ENCODE measurements around the gene HDAC9.

Gene HDAC9

GRCh38 chr7:18529239-18529638 lies 33.7 kb downstream of the HDAC9 start (continued):
- TF ChIP-seq ZNF169 (tag by site-specific recombination; IDR thresholded peaks at IDR 0.05) (no peak), ZNF645 (tag by site-specific recombination; IDR thresholded peaks at IDR 0.05) (no peak), ZNF26 (tag by site-specific recombination; IDR thresholded peaks at IDR 0.05) (no peak), ZNF830 (tag by site-specific recombination; IDR thresholded peaks at IDR 0.05; ENCODE audit: low read depth) (no peak), ZNF776 (tag by site-specific recombination; IDR thresholded peaks at IDR 0.05; ENCODE audit: borderline replicate concordance) (no peak), ZNF10 (tag by site-specific recombination; IDR thresholded peaks at IDR 0.05) (no peak)

- TF ChIP-seq HOXC10 (CRISPR knock-in tag; IDR thresholded peaks at IDR 0.05) = no peak
- TF ChIP-seq ZNF19 (tag by site-specific recombination; IDR thresholded peaks at IDR 0.05; ENCODE audit: low read depth) = no peak
- TF ChIP-seq SP7 (tag by site-specific recombination; IDR thresholded peaks at IDR 0.05) = no peak
- TF ChIP-seq ZFP41 (tag by site-specific recombination; IDR thresholded peaks at IDR 0.05; ENCODE audit: borderline replicate concordance) = no peak
- no peak for TF ChIP-seq ZNF280D (tag by site-specific recombination; IDR thresholded peaks at IDR 0.05)
- TF ChIP-seq ZNF366 (tag by site-specific recombination; conservative IDR thresholded peaks at IDR 0.05) = no peak
- no peak for TF ChIP-seq KLF7 (tag by site-specific recombination; IDR thresholded peaks at IDR 0.05; ENCODE audit: borderline replicate concordance)
- no peak for TF ChIP-seq ZNF121 (tag by site-specific recombination; IDR thresholded peaks at IDR 0.05)
- TF ChIP-seq ZNF747 (tag by site-specific recombination; IDR thresholded peaks at IDR 0.05) = no peak
- Histone ChIP-seq H3K9me3 (ENCODE audit: control insufficient read depth, insufficient read depth, low read depth, low read length) (no peaks in the 10 kb centered on the region), H3K36me3 (ENCODE audit: control insufficient read depth in 2 of 2, insufficient read depth in 1 of 2, low read length in 2 of 2) (no peaks in the 10 kb centered on the region), H3K4me3 (ENCODE audit: low read depth, low read length) (no peak overlapping the region), H3K4me1 (ENCODE audit: control insufficient read depth, insufficient read depth, low read length) (no peaks in the 10 kb centered on the region), H3K27ac (ENCODE audit: extremely low read depth, low read depth, low read length) (no peak overlapping the region)
- POLR2A ChIA-PET = no interaction called here
- CTCF ChIA-PET = interaction anchor here (0.7 kb wide), 1 partner anchor 42 kb away, joined by 3 read pairs; no protein-coding TSS in a partner anchor
Measured at GRCh38 chr7:18530224-18531179, 35.0 kb downstream of the HDAC9 start.

- no peaks in the 10 kb centered on the region for H3K36me3 ChIP-seq (ENCODE audit: control insufficient read depth in 2 of 2, insufficient read depth in 1 of 2, low read length in 2 of 2)
- H3K9me3 ChIP-seq (ENCODE audit: control insufficient read depth, insufficient read depth, low read depth, low read length) = no peaks in the 10 kb centered on the region
- POLR2A ChIA-PET = no interaction called here
- CTCF ChIA-PET = interaction anchor here (0.6 kb wide), 1 partner anchor 536 kb away, joined by 8 read pairs; no protein-coding TSS in a partner anchor
- no peak overlapping the region for H3K4me3 ChIP-seq (ENCODE audit: low read depth, low read length)
- H3K27ac ChIP-seq (ENCODE audit: extremely low read depth, low read depth, low read length) = no peak overlapping the region
- no peaks in the 10 kb centered on the region for H3K4me1 ChIP-seq (ENCODE audit: control insufficient read depth, insufficient read depth, low read length)
- TF ChIP-seq SALL2 (tag by site-specific recombination; IDR thresholded peaks at IDR 0.05; ENCODE audit: borderline replicate concordance) = no peak
- no peak for TF ChIP-seq ZNF600 (tag by site-specific recombination; IDR thresholded peaks at IDR 0.05)
- no peak for TF ChIP-seq ZBTB21 (tag by site-specific recombination; IDR thresholded peaks at IDR 0.05)
- no peak for TF ChIP-seq ATF2 (tag by site-specific recombination; IDR thresholded peaks at IDR 0.05; ENCODE audit: low read depth)
- TF ChIP-seq ZSCAN18 (tag by site-specific recombination; IDR thresholded peaks at IDR 0.05) = no peak
- no peak for TF ChIP-seq ELK4 (IDR thresholded peaks at IDR 0.05; ENCODE audit: borderline replicate concordance, low read depth, low read length)
- no peak for TF ChIP-seq GLIS2 (tag by site-specific recombination; IDR thresholded peaks at IDR 0.05)
- no peak for TF ChIP-seq TCF7L2 (IDR thresholded peaks at IDR 0.05; ENCODE audit: borderline replicate concordance, low read depth, low read length)
Measured at GRCh38 chr7:18531539-18531938, 36.0 kb downstream of the HDAC9 start.
